Neural progenitor cell (in vitro differentiated cells): ENCODE results near the gene ASXL2. TPM values are rescaled to one million over a fixed set of nuclear protein-coding genes. Genes with fewer than 3 reads are reported as not detected.
"Not testable (repeated sequence)": the region's sequence is repeated elsewhere in the genome, so short reads cannot be mapped to it uniquely, and the experiment has no call there.

Experiments used
- DNase-seq: peaks from one replicate; pipeline ENCODE4 v3.0.0-alpha.2; 2016; ENCODE audit warnings: low spot score
- H2AFZ ChIP-seq: fragments of 200-600 bp; sonication (generic); replicated peaks from 2 replicates; pipeline ENCODE4 v1.6.1; 2016; ENCODE audit warnings: antibody characterized with exemption
- H3F3A ChIP-seq: fragments of 200-600 bp; sonication (generic); 2 replicates; pipeline ENCODE4 v1.6.1; 2016; ENCODE audit warnings: antibody characterized with exemption, low read depth
- H3K27ac ChIP-seq: fragments of 200-600 bp; sonication (generic); 2 replicates; pipeline ENCODE4 v1.5.1; 2016; ENCODE audit warnings: mild to moderate bottlenecking
- H3K27me3 ChIP-seq: fragments of 200-600 bp; sonication (generic); 2 replicates; pipeline ENCODE4 v1.6.1; 2016; ENCODE audit warnings: mild to moderate bottlenecking, moderate library complexity
- H3K36me3 ChIP-seq: fragments of 200-600 bp; sonication (generic); 2 replicates; pipeline ENCODE4 v1.5.1; 2016
- H3K4me1 ChIP-seq: fragments of 200-600 bp; sonication (generic); 2 replicates; pipeline ENCODE4 v1.6.1; 2016; ENCODE audit warnings: mixed run types
- H3K4me2 ChIP-seq: fragments of 200-600 bp; sonication (generic); 2 replicates; pipeline ENCODE4 v1.6.1; 2016
- H3K4me3 ChIP-seq: fragments of 200-600 bp; sonication (generic); 2 replicates; pipeline ENCODE4 v1.5.1; 2016
- H3K79me2 ChIP-seq: fragments of 200-600 bp; sonication (generic); 2 replicates; pipeline ENCODE4 v1.6.1; 2016; ENCODE audit warnings: low read depth
- H3K9ac ChIP-seq: fragments of 200-600 bp; sonication (generic); 2 replicates; pipeline ENCODE4 v1.6.1; 2016
- H3K9me3 ChIP-seq: fragments of 200-600 bp; sonication (generic); 2 replicates; pipeline ENCODE4 v1.5.1; 2016; ENCODE audit warnings: low read depth
- H4K20me1 ChIP-seq: fragments of 200-600 bp; sonication (generic); 2 replicates; pipeline ENCODE4 v1.6.1; 2016; ENCODE audit warnings: low read depth
- H3K27ac Mint-ChIP-seq: 3 replicates; pipeline ENCODE4 v1.8.0; 2021; ENCODE audit warnings: mixed read lengths
- H3K27me3 Mint-ChIP-seq: 2 replicates; pipeline ENCODE4 v1.8.0; 2022; ENCODE audit warnings: low read depth, mild to moderate bottlenecking, inconsistent platforms, moderate library complexity, mixed read lengths; ENCODE audit not compliant: insufficient read depth
- H3K36me3 Mint-ChIP-seq: 3 replicates; pipeline ENCODE4 v1.8.0; 2021; ENCODE audit warnings: mixed read lengths
- H3K4me1 Mint-ChIP-seq: 3 replicates; pipeline ENCODE4 v1.8.0; 2021; ENCODE audit warnings: mixed read lengths
- H3K4me3 Mint-ChIP-seq: 3 replicates; pipeline ENCODE4 v1.8.0; 2021; ENCODE audit warnings: mild to moderate bottlenecking, moderate library complexity, mixed read lengths
- H3K9me3 Mint-ChIP-seq: 3 replicates; pipeline ENCODE4 v1.8.0; 2020; ENCODE audit warnings: mixed read lengths
- CTCF ChIP-seq: fragments of 200-600 bp; sonication (generic); IDR thresholded peaks from 2 replicates; pipeline ENCODE4 v1.5.1; 2017; ENCODE audit warnings: antibody characterized with exemption, mild to moderate bottlenecking
- EZH2 ChIP-seq: fragments of 200-600 bp; sonication (generic); IDR thresholded peaks from 2 replicates; pipeline ENCODE4 v1.6.1; 2017; ENCODE audit warnings: antibody characterized with exemption, mild to moderate bottlenecking, moderate library complexity
- EZH2phosphoT487 ChIP-seq: fragments of 200-600 bp; sonication (generic); IDR thresholded peaks from 2 replicates; pipeline ENCODE4 v1.6.1; 2017; ENCODE audit warnings: antibody characterized with exemption
- total RNA-seq: library from RNA; depleted of rRNA; stranded (reverse); fragments of >200 nt; gene quantifications from 2 replicates; pipeline ENCODE4 v1.2.3, GENCODE V29; 2015; ENCODE audit warnings: low replicate concordance

The ASXL2 gene
- total RNA-seq, 1 donor from 2014 or later, result 8.7 TPM

GRCh38 chr2:25831746-25832449 lies 46.4 kb downstream of the ASXL2 start:
- H3K9ac ChIP-seq, result no peak overlapping the region
- H3K4me1 ChIP-seq, result no peaks in the 10 kb centered on the region
- H3K79me2 ChIP-seq, result peaks cover 12% of the 10 kb centered on the region
- peaks cover 7% of the 10 kb centered on the region for H3K36me3 ChIP-seq
- H2AFZ ChIP-seq, result no peak overlapping the region
- H3K4me3 Mint-ChIP-seq, result no peak overlapping the region
- H3K4me1 Mint-ChIP-seq, result no peaks in the 10 kb centered on the region
- H3K27me3 ChIP-seq, result no peaks in the 10 kb centered on the region
- H3K27ac Mint-ChIP-seq, result no peak overlapping the region
- H3K36me3 Mint-ChIP-seq, result peaks cover 18% of the 10 kb centered on the region
- H3K9me3 Mint-ChIP-seq, result peaks cover 9% of the 10 kb centered on the region
- no peaks in the 10 kb centered on the region for H4K20me1 ChIP-seq
- no peaks in the 10 kb centered on the region for H3K27me3 Mint-ChIP-seq
- peaks cover 8% of the 10 kb centered on the region for H3F3A ChIP-seq
- H3K4me2 ChIP-seq, result no peak overlapping the region
- TF ChIP-seq EZH2phosphoT487 (no peak), EZH2 (no peak), CTCF (no peak)
- no peaks in the 10 kb centered on the region for H3K9me3 ChIP-seq
- H3K27ac ChIP-seq, result no peak overlapping the region
- no peak for DNase-seq
- no peak overlapping the region for H3K4me3 ChIP-seq

GRCh38 chr2:25829828-25830227 lies 48.5 kb downstream of the ASXL2 start:
- Histone ChIP-seq H3K4me1 (peaks cover 7% of the 10 kb centered on the region), H3F3A (peaks cover 8% of the 10 kb centered on the region), H3K27ac (peak overlapping the region; percentile 73), H4K20me1 (no peaks in the 10 kb centered on the region), H3K36me3 (peaks cover under 1% of the 10 kb centered on the region), H3K27me3 (no peaks in the 10 kb centered on the region), H3K9me3 (no peaks in the 10 kb centered on the region), H3K4me3 (no peak overlapping the region), H3K9ac (no peak overlapping the region), H3K4me2 (no peak overlapping the region), H3K79me2 (peaks cover 15% of the 10 kb centered on the region), H2AFZ (no peak overlapping the region)
- H3K36me3 Mint-ChIP-seq, result peaks cover 15% of the 10 kb centered on the region
- H3K27ac Mint-ChIP-seq, result no peak overlapping the region
- no peak for DNase-seq
- H3K4me1 Mint-ChIP-seq, result no peaks in the 10 kb centered on the region
- TF ChIP-seq EZH2phosphoT487, result no peak
- no peak for TF ChIP-seq CTCF
- TF ChIP-seq EZH2, result no peak
- H3K27me3 Mint-ChIP-seq, result no peaks in the 10 kb centered on the region
- peaks cover 9% of the 10 kb centered on the region for H3K9me3 Mint-ChIP-seq
- no peak overlapping the region for H3K4me3 Mint-ChIP-seq

- peaks cover 9% of the 10 kb centered on the region for H3K9me3 Mint-ChIP-seq
- H3K79me2 ChIP-seq, result peaks cover 20% of the 10 kb centered on the region
Measured at GRCh38 chr2:25829377-25829704, 48.9 kb downstream of the ASXL2 start.

GRCh38 chr2:25828532-25829376 lies 49.5 kb downstream of the ASXL2 start:
- not testable (repeated sequence) for H3K9ac ChIP-seq, H3F3A ChIP-seq, H3K4me1 Mint-ChIP-seq, H3K36me3 ChIP-seq, H3K4me3 ChIP-seq, H3K27me3 ChIP-seq, H4K20me1 ChIP-seq, H3K4me1 ChIP-seq, H3K4me3 Mint-ChIP-seq, H3K9me3 Mint-ChIP-seq, H3K27ac Mint-ChIP-seq, DNase-seq, H3K9me3 ChIP-seq, H3K27ac ChIP-seq, H2AFZ ChIP-seq, H3K27me3 Mint-ChIP-seq, H3K4me2 ChIP-seq
- H3K36me3 Mint-ChIP-seq, result peaks cover 13% of the 10 kb centered on the region
- peaks cover 20% of the 10 kb centered on the region for H3K79me2 ChIP-seq

More at GRCh38 chr2:25829377-25829704, 48.9 kb downstream of the ASXL2 start:
- no peak for DNase-seq
- Mint-ChIP-seq H3K4me1 (no peaks in the 10 kb centered on the region), H3K4me3 (no peak overlapping the region), H3K36me3 (peaks cover 15% of the 10 kb centered on the region), H3K27me3 (no peaks in the 10 kb centered on the region), H3K27ac (no peak overlapping the region)
- peaks cover 8% of the 10 kb centered on the region for H3F3A ChIP-seq
- no peaks in the 10 kb centered on the region for H4K20me1 ChIP-seq
- H3K4me3 ChIP-seq, result no peak overlapping the region
- H3K27me3 ChIP-seq, result no peaks in the 10 kb centered on the region
- TF ChIP-seq EZH2phosphoT487, result no peak
- no peak for TF ChIP-seq EZH2
- no peak for TF ChIP-seq CTCF
- H2AFZ ChIP-seq, result no peak overlapping the region
- no peak overlapping the region for H3K27ac ChIP-seq
- peaks cover 9% of the 10 kb centered on the region for H3K4me1 ChIP-seq
- no peak overlapping the region for H3K4me2 ChIP-seq
- H3K9ac ChIP-seq, result no peak overlapping the region
- H3K36me3 ChIP-seq, result no peaks in the 10 kb centered on the region
- no peaks in the 10 kb centered on the region for H3K9me3 ChIP-seq
